Dermis blood vessel endothelial cell (primary cell): ENCODE data around the gene TH. TPM values are rescaled to one million over a fixed set of nuclear protein-coding genes. Genes with fewer than 3 reads are reported as not detected.

Experiments
- DNase-seq: peaks from one replicate; pipeline ENCODE4 v3.0.0; 2010
- total RNA-seq: library from RNA; depleted of rRNA; stranded (reverse); fragments of >200 nt; gene quantifications from 2 replicates; pipeline ENCODE4 v1.2.3, GENCODE V29; 2014

The TH gene
- total RNA-seq, 1 donor from 2014 or later: not detected

GRCh38 chr11:2158296-2158737 is 13.3 kb downstream of the TH start:
- no peak for DNase-seq

DNA sequence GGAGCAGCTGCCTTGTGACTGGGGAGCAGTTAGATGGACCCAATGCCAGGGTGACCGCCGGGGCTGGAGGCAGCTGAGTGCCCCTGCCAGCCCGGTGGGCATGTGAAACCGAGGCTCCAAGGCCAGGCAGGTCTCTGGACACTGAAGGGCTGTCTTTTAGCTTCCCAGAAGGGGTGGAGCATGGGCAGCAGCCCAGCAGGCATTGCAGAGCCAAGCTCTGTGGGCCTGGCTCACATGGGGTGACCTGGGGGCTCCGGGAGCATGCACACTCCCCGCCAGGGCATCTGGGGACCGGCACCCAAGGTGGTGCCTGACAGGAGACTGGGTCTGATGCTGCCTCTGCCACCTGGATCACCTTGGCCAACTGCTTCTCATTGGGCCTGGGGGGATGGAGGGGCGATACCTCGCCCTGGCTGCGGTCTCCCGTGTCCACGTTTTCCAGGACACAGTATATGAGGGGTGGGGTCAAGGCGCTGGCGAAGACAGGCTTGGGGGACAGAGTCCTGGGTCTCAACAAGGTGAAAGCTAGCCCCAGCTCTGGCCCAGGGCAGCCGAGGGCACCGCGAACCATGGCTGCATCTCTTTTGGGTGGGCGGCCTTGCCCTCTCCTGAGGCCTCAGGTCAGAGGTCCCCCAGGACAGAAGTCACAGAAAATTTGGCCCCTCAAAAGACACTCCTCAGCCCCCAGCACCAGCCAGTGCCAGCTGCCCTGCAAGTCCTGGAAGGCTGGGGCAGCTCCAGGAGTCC is 14.1 kb downstream of the TH start:
- DNase-seq: no peak

DNA sequence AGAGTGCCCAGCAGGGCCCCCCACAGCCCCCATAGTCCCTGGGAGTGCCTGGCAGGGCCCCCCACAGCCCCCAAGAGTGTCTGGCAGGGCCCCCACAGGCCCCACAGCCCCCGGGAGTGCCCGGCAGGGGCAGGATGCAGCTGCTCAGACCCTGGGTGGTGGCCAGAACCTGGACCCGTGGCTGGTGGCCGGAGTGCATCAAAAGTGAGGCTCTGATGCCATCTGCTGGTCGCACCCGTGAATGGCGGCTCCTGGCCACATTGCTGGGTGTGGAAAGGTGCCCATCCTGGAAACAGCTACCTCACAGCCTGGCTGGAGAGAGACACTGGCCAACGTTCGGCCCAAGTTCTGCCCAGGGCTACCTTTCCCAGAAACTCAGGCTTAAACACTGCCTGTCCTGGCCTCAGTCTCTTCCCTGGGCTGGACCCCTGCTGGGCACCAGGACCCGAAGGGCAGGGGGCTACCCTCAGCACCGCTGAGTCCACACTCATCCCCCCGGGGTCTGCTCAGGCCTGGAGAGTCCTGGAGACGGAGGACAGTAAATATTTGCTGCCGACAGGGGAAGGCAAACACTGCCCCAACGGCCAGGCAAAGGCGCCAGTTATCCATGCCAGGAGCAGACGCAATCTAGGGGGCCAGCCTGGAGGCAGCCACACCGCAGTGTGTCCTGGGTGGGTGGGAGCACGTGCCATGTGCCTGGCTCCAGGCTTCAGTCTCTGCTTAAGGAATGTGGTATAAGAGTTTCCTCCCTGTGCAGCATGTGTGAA is 15.0 kb downstream of the TH start:
- peak; percentile 76 for DNase-seq

DNA sequence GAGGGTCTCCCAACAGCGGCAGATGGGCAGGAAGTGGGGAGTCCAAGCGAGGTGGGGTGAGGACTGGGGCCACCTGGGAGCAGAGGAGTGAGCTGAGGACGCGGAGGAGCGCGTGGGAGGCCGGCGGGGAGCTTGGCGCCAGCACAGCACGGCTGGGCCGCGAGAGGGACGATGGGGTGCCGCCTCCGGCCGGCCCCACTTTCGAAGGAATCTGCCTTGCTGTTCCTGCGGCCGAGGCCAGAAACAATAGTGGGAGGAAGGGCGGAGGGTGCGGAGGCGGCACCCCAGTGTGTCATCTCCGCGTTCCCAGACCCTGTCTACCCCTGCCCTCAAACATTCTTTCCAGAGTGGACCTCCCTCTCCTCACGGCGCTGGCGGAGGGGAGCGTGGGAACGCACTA is 16.1 kb downstream of the TH start:
- DNase-seq: no peak

DNA sequence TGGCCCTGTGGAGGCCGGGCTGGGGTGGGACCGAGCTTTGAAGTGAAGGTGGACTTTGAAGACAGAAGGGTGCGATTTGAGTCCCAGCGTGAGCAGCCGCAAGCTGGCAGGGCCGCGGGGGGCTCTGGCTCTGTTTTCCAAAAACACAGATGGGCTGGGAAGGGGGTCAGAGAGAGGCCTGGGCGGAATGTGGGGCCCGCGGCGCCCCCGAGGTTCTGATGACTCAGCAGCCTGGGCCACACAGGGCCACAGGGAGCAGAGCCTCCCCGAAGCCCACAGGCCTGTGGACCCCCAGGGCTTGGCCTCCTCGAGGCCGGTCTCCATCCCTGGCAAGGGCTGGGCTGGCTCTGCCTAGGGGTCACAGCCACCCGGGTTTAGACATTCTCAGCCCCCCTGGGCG is 16.7 kb downstream of the TH start:
- DNase-seq: no peak

DNA sequence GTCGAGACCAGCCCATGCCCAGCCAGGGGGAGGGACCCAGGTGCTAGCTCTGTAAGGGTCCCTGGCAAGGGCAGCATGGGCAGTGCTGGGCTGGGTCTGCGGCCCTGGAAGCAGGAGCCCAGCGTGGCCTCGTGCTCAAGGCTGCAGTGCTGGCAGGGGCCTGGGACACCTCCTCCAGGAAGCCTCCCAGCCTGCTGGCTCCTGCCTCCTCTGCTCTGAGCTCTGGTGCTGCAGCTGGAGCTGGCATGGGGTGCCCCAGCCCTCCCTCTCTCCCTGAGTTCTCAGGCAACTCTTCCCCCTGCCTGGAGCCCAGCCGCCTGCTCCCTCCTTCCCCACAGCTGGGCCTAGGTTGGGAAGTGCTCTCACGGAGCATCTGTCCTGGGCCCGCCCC is 17.4 kb downstream of the TH start:
- DNase-seq: no peak

DNA sequence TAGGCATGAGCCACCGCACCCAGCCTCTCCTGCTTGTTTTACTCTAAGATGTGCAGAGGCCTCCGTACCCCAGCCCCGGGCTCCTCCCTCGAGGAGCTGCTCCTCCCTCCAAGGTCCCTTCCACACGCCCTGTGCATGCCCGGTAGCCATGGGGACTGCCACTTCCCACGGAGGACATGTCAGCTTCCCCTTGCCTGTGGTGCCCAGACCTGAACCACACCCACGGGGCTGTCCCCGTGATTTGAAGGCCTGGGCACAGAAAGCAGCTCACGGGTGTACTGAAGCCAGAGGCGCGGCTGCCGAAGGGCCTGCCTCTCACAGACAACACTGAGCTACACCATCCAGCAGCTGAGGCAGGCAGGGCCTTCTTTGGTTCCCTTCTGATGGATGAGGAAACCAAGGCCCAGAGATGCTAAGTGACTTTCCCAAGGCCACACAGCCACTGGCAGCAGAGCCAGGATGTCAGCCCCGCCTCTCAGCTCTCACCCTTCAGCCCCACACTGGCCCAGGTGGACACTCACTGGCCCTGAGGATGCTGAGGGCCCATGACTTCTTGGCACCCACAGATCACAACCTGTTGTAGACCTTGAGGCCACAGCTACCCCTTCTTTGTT is 17.9 kb downstream of the TH start:
- no peak for DNase-seq

DNA sequence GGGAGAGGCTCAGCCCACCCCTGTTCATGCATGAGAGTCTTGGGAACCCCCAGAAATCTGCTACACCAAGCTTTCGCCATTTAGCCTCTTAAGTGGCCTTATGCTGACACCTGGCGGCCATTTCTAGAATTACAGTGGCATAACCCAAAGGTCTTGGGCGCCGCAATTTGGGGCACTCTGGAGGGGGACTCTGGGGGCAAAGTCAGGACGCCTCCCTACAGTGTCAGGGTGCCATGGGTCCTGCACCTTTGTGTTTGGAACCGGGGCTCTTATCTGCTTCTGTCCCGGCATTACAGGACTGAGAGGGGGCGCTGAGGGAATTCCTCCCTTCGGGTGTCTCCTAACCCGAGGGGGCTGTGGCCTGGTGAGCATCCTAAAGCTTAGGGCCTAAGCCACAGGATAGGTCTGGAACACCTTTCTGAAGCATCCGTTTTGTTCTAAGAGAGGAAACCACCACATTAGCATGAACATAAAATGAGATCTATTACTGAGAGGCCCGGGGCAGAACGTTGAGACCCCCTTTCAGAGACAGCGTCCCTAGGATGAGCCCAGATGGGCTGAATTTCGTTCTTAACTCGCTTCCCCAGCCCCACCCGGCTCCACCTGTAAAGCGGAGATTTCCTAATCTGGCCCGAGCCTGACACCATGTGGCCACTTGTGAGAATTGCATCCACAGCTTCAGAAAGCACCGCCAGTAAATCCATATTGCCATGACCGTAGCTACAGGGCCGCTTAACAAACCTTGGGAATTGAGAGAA is 19.9 kb downstream of the TH start:
- peak; percentile 83 for DNase-seq

- peak; percentile 81 for DNase-seq
Observed at GRCh38 chr11:2149864-2150847, 21.5 kb downstream of the TH start.

GRCh38 chr11:2149460-2149859 is 22.2 kb downstream of the TH start:
- DNase-seq: no peak

DNA sequence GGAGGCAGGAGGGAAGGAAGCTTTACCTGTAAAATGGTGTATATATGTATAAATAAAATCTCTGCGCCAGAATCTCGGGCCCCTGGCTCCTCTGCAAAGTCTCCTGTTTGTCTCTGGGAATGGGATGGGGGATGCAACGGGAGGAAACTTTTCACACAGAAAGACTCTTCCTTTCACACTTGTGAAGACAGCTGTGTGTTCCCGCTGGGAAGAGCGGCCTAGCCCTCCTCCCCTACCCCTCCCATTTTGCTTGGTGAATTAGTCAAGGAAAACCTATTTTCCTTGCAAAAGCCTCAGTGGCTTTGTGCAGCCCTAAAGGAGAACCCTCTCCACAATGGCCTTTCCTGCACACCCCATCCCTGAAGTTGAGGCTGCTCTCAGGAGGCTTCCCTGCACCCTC is 23.0 kb downstream of the TH start:
- DNase-seq: no peak

DNA sequence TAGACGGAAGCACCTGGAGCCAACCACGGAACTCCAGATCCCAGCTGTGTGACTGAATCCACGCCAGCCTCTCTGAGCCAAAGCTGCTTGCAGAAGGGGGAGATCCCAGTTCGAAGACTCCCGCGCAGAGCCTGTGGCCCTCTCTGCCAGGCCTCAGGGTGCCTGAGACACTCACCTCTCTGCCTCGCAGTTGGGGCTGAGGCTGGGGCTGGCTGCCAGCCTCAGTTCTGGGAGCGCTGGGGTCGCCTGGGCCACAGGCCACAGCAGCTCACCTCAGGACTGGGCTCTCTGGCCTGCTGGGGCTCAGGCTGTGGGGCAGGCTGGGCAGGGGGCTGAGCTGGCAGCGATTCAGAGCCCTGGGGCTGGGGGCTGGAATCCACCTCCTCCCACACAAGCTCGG is 24.2 kb downstream of the TH start:
- DNase-seq: no peak

DNA sequence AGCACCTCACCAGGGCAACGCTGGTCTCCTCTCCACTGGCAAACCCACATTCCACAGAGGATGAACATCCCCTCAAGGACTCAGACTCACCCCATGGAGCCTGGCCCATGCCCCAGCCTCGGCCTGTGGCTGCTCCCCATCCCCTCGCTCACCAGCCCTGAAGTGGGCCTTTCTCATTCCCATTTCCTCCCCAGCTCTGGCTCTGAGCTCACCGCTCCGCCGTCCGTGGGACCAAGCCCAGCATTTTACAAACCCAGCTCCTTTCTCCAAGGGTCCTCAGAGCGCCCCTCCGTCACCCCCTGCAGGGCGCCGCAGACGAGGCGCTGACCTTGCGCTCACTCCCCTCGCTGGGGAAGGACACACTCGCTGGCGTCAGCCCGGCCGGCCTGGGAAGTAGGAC is 25.6 kb downstream of the TH start:
- DNase-seq: no peak

GRCh38 chr11:2144544-2145248 is 26.9 kb downstream of the TH start:
- DNase-seq: no peak

DNA sequence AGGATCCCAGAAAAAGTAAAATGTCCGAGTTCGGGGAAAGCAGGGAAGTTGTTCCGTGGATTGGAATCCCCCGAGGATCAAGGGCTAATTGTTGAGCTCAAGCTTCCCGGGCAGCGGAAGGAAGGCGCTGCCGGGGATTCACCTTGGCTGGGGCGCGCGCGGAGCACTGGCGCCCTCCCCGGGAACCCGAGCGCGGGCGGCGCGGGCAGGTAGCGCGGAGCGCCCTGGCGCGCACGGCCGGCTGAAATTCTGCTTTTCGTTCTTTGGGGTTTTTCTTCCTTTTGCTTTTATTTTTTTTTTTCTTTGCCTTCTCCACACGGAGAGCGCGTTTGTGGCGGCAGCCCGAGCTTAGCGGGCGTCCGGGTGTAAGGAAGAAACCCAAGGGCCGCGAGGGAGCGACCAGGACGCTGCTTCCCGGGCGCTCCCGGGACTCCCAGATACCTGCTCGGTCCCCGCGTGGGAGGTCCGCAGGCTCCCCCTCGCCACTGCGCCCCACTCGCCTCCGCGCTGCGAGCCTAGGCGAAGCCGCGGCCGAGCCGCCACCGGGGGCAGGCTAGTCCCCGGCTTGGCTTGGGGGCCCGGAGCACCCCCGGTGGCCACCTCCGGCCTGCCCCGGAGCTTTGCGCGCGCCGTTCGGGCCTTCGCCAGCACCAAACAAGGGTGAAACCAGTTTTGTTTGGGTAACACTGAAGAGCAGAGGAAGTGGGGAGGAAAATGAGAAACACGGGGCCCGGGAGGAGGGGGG is 27.6 kb downstream of the TH start:
- no peak for DNase-seq

- no peak for DNase-seq
Observed at GRCh38 chr11:2143477-2143798, 28.2 kb downstream of the TH start.

DNA sequence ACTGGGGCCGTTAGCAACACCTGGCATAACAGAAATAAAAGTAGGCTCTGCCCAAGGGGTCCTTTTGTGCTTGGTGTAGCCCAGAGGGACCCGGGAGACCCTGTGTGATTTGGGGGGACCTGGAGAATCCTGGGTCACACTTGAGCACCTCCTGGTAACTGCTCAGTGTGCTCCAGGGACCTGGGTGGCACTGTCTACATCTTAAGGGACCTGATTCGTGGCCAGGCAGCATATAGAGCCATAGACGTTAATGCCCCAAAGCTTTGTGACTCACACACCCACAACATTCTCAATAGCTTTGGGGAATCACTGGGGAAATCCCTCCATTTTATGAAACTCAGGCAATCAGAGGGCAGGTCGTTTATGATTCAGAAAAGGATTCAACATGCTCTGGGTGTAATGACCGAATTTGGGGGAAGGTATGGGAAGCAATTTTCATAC is 28.8 kb downstream of the TH start:
- DNase-seq: no peak

GRCh38 chr11:2142300-2142759 is 29.3 kb downstream of the TH start:
- DNase-seq: no peak

DNA sequence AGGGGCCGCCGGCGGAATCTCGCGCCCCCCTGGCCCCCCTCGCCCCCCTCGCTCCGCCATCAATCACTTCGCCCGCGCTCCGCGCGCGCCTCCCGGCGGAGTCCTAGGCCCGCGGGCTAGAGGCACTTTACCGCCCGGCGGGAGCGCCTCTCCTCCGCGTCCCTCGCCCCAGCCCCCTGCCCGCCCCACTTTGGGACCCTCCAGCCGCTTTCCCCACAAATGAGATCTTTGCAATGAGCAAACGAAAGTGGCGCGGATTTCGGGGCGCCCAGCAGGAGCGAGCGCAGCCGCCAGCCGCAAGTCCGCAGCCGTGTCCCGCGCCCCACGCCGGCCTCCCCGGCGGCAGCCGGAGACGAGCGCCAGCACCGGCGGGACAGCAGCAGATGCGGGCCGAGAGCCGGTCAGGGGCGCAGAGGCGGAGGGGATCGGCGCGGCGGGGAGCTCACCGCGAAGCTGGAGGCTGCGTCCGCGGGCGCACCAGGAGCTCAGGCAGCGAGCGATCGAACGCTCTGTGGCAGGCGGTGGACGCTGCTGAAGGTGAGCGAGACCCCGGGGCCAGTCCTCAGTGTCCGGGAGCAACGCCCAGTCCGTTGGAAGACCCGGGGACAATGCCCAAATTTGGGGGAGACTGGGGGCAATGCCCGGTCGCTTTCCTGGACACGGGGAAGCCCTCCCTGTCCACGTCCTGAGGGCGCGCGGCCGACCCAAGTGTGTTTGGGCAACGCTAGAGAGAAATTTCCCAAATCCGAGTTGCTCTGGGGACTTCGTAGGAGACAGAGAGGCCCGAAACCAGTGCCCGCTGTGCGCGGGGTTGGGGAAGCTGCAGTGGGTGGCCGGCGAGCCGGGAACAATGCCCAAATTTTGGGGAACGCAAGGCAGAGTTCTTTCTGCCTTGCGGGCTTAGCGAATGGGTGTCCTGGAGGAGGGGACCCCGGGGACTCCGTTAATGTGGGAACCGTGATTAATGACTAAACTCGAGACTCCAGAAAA is 30.9 kb downstream of the TH start:
- DNase-seq: no peak
